ENCODE data around the gene PLEK2.
"Not testable (repeated sequence)": the region's sequence is repeated elsewhere in the genome, so short reads cannot be mapped to it uniquely, and the experiment has no call there.

The PLEK2 gene

DNA sequence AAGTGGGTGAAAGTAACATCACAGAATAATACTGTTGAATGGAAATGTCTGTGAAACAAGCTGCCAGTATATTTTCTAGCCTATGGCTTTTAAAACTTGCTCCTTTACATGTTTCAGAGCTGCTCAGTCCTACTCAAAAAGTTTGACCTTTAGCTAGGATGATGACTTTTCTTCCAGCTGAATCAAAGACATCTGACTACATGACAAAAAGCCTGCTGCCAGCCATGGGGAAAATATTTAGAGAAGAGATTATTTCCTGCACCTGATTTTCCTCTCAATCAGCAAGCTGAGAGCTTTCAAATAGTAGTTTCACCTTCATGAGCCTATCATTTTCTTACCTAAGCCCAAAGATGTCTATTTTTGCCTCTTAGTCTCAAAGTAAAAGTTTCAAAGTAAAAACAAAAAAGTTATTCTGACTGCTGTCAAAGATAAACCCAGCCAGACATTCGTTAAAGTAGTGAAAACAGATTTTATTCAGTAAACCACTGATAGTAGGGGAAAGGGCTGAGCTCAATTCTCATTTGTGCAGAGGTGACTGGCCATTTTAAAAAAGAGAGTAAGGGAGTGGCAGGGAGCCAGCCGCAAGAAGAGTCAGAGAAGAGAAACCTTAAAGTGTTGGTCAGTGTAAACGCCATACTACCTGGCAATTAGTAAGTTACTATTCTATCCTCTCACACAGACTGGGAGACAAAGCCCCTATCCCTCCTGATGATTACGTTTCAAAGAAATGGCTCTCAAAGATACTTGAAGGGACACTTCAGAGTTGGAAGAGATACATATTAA, 54.6 kb downstream of the PLEK2 start:
- no peak for DNase-seq

DNA sequence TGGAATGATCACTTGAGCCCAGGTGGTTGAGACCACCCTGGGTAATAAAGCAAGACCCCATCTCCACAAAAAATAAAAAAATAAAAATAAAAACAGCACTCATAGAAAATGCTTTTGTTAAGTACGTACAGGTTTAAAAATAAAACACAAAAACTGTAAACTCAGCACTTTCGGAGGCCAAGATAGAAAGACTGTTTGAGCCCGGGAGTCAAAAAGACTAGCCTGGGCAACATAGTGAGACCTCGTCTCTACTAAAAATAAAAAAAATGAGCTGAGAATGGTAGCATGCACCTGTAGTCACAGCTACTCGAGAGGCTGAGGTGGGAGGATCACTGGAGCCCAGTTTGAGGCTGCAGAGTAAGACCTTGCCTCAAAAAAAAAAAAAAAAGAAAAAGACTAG, 59.9 kb downstream of the PLEK2 start:
- DNase-seq, result no peak

DNA sequence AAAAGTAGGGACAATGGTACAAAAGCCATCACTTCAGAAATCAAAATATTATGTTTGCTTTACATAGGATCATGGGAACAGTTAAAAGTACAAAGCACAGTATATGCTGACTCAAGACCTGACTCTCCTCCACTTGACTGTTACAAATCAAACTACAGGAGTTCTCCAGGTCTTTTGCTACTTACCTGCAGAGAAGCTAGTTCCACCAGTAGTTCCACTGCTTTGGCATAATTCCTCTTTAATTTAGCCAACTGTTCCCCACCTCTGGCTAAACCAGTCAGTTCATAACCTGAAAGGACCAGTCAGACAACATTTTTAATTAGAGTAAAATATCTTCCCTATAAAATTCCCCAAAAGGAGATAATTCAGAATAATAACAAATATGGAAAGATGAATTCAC, 66.4 kb downstream of the PLEK2 start:
- no peak for DNase-seq

DNA sequence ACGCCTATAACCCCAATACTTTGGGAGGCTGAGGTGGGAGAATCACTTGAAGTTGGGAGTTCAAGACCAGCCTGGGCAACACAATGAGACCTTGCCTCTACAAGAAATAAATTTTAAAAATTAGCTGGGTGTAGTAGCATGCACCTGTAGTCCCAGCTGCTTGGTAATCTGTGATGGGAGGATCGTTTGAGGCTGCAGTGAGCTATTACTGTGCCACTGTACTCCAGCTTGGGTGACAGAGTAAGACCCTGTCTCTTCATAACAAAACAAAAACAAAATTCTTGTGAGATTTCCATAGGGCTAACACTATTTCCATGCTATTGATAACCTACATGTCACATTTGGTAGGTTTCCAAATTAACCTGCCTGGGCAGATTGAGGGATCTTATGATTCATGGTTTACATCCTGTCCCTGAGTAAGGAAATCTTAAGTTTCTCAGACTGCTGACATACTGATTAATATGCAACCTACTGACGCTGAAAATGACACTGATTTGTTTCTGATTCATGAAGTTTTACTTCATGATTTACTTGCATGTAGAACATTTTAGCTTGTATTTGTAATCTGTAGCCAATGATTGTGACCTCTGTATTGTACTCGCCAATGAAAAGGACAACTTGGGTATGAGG, 68.2 kb downstream of the PLEK2 start:
- no peak for DNase-seq

DNA sequence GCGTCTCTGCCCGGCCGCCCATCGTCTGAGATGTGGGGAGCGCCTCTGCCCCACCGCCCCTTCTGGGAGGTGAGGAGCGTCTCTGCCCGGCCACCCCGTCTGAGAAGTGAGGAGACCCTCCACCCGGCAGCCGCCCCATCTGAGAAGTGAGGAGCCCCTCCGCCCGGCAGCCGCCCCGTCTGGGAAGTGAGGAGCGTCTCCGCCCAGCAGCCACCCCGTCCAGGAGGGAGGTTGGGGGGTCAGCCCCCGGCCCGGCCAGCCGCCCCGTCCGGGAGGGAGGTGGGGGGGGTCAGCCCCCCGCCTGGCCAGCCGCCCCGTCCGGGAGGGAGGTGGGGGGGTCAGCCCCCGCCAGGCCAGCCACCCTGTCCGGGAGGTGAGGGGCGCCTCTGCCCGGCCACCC, 70.7 kb downstream of the PLEK2 start:
- DNase-seq, result not testable (repeated sequence)
